Type B pancreatic cell (in vitro differentiated cells): Measurements from ENCODE around the gene SYNE2. TPM values are rescaled to one million over a fixed set of nuclear protein-coding genes. Genes with fewer than 3 reads are reported as not detected.

Experiments
- DNase-seq: peaks from one replicate; pipeline ENCODE4 v3.0.0; 2021; ENCODE audit warnings: mixed read lengths; ENCODE audit not compliant: unreplicated experiment; ENCODE audit errors: extremely low spot score
- H3K27ac Mint-ChIP-seq: 2 replicates; pipeline ENCODE4 v1.8.0; 2021; ENCODE audit warnings: mild to moderate bottlenecking, mixed read lengths
- H3K27me3 Mint-ChIP-seq: 2 replicates; pipeline ENCODE4 v1.8.0; 2021; ENCODE audit warnings: mixed read lengths
- H3K36me3 Mint-ChIP-seq: 2 replicates; pipeline ENCODE4 v1.8.0; 2021; ENCODE audit warnings: mixed read lengths
- H3K4me1 Mint-ChIP-seq: one replicate; pipeline ENCODE4 v1.8.0; 2021; ENCODE audit warnings: mixed read lengths; ENCODE audit not compliant: unreplicated experiment
- H3K4me3 Mint-ChIP-seq: 2 replicates; pipeline ENCODE4 v1.8.0; 2021; ENCODE audit warnings: mild to moderate bottlenecking, mixed read lengths
- H3K9me3 Mint-ChIP-seq: 2 replicates; pipeline ENCODE4 v1.8.0; 2021; ENCODE audit warnings: mixed read lengths
- CTCF ChIP-seq: fragments of 200-600 bp; sonication (generic); conservative IDR thresholded peaks from 2 replicates; pipeline ENCODE4 v1.5.0; 2021; ENCODE audit warnings: antibody characterized with exemption, mild to moderate bottlenecking
- total RNA-seq: library from RNA; stranded (reverse); gene quantifications from 2 replicates; pipeline ENCODE4 v1.2.1, GENCODE V29; 2021; ENCODE audit warnings: low replicate concordance

The SYNE2 gene
- total RNA-seq, 1 donor from 2014 or later, result 75.1 TPM

DNA sequence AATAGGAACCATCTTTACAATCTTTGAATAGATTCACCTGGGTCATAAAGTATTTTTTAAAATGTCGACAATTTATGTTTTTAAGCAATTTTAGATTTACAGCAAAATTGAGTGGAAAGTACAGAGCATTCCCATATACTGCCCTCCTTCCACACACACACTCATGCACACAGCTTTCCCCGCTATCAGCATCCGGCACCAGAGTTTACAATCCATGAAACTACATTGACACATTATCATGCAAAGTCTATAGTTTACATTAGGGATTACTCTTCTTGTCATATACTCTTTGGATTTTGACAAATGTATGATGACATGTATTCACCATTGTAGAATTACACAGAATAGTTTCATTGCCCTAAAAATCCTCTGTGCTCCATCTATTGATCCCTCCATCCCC, 9.0 kb upstream of the SYNE2 start:
- Mint-ChIP-seq H3K36me3 (no peaks in the 10 kb centered on the region), H3K4me3 (no peak overlapping the region), H3K27me3 (no peaks in the 10 kb centered on the region), H3K9me3 (no peaks in the 10 kb centered on the region), H3K4me1 (no peaks in the 10 kb centered on the region), H3K27ac (no peak overlapping the region)
- no peak for DNase-seq
- TF ChIP-seq CTCF, result no peak

DNA sequence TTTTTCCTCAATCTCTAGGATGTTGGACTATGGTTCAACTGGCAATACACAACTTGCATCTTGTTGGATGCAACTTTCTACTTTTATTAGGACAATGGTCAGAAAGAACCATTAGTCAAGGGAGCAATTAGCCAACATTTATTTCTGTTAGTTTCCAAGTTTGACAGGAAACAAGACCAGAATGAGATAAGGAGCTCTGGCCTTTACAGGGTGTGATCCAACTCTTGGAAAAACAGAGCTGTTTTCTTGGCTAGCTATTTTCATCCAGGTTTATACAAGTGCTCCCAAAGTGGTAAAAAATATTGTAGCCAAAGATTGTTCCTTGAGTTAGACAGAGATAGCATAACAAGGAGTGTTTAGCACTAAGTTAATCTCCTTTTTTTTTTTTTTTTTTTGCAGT, 3.9 kb upstream of the SYNE2 start:
- Mint-ChIP-seq H3K27ac (no peak overlapping the region), H3K36me3 (no peaks in the 10 kb centered on the region), H3K27me3 (no peaks in the 10 kb centered on the region), H3K9me3 (no peaks in the 10 kb centered on the region), H3K4me1 (peaks cover 7% of the 10 kb centered on the region), H3K4me3 (no peak overlapping the region)
- no peak for TF ChIP-seq CTCF
- no peak for DNase-seq

- Mint-ChIP-seq H3K9me3 (no peaks in the 10 kb centered on the region), H3K4me1 (peaks cover 29% of the 10 kb centered on the region), H3K4me3 (peak overlapping the region; percentile 99), H3K27me3 (no peaks in the 10 kb centered on the region), H3K27ac (peak overlapping the region; percentile 93), H3K36me3 (no peaks in the 10 kb centered on the region)
- TF ChIP-seq CTCF, result no peak
- no peak for DNase-seq
These were observed 460 bp upstream of the SYNE2 start for GRCh38 chr14:63852271-63852816.

DNA sequence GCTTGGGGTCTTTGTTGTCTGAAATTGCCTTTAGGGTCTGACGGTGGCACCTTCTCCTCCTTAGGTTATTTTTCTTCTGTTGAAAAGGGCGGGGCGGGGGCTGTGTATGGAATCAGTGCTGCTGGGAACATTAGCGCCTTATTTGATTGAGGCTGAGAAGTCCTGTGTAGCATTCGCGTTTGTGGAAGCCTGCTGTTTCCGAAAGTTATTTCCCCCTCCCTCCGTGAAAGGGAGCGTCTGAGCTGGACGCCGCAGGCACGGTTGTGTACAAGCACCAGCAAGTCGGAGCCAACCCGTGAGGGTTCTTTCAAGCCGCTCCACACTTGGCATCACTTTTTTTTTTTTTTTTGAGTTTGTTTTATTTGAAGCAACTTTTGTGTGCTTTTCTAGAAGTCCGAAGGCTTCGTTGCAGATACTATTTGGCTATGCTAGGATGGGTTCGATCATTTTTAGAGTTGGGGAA, 1.1 kb downstream of the SYNE2 start:
- Mint-ChIP-seq H3K4me3 (peak overlapping the region; percentile 99), H3K27me3 (no peaks in the 10 kb centered on the region), H3K27ac (peak overlapping the region; percentile 96), H3K4me1 (peaks cover 32% of the 10 kb centered on the region), H3K9me3 (no peaks in the 10 kb centered on the region), H3K36me3 (no peaks in the 10 kb centered on the region)
- no peak for TF ChIP-seq CTCF
- DNase-seq, result peak; percentile 72

DNA sequence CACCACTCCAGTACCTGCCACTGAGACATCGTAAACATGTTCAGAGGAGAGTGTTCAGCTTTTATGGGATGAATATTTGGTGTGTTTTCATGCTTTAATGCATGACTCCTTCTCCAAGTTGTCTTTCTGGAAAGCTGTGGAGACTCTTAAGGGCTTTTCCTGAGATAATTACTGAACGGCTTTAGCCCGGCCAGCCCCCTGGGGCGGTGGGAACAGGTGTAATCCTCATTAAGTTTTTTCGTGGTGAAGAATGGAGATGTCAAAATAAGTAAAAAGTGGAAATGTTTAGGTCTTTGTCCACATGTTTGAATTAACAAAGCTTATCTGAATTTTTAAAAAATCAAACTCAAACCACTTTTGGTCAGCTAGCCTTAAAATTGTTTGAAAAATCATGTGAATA, 1.5 kb downstream of the SYNE2 start:
- no peak for TF ChIP-seq CTCF
- peak overlapping the region; percentile 99 for H3K4me3 Mint-ChIP-seq
- no peaks in the 10 kb centered on the region for H3K36me3 Mint-ChIP-seq
- DNase-seq, result no peak
- no peaks in the 10 kb centered on the region for H3K27me3 Mint-ChIP-seq
- peak overlapping the region; percentile 96 for H3K27ac Mint-ChIP-seq
- H3K9me3 Mint-ChIP-seq, result no peaks in the 10 kb centered on the region
- H3K4me1 Mint-ChIP-seq, result peaks cover 32% of the 10 kb centered on the region

DNA sequence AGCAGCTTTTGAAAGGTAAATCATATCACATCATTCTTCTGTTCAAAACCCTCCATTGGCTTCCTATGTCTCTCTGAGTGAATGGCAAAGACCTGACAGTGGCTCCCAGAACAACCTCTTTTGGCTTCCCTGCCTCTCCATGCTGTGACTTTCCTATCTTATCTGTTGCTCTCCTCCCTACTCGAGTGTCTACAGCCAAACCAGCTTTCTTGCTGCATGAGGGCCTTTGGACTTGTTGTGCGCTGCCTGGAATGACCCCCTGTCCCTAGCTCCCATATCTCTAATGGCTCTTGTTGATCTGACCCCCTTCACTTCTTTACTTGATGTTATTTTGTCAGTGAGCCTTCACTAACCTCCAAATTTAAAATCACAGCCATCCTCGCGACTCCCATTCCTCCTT, 2.5 kb downstream of the SYNE2 start:
- Mint-ChIP-seq H3K4me1 (peaks cover 38% of the 10 kb centered on the region), H3K27me3 (no peaks in the 10 kb centered on the region), H3K4me3 (peak overlapping the region; percentile 56), H3K36me3 (no peaks in the 10 kb centered on the region), H3K27ac (peak overlapping the region; percentile 50), H3K9me3 (no peaks in the 10 kb centered on the region)
- DNase-seq, result no peak
- no peak for TF ChIP-seq CTCF
